GM19452 (cell line): ENCODE measurements around the gene TBC1D8.

Experiments
- ATAC-seq: cut with Tn5 transposase; IDR thresholded peaks from one replicate; pipeline ENCODE4 v1.9.1; 2021; ENCODE audit not compliant: unreplicated experiment

TBC1D8 gene

GRCh38 chr2:100983684-100984310, 167.4 kb downstream of the TBC1D8 start:
- no peak for ATAC-seq

- no peak for ATAC-seq
Measured at GRCh38 chr2:100983201-100983600, 168.0 kb downstream of the TBC1D8 start.

GRCh38 chr2:100982431-100982861, 168.7 kb downstream of the TBC1D8 start:
- no peak for ATAC-seq

- ATAC-seq = no peak
Measured at GRCh38 chr2:100981011-100981410, 170.2 kb downstream of the TBC1D8 start.

- ATAC-seq = no peak
Measured at GRCh38 chr2:100980046-100980445, 171.1 kb downstream of the TBC1D8 start.

- ATAC-seq = no peak
Measured at GRCh38 chr2:100978582-100979191, 172.5 kb downstream of the TBC1D8 start.

- no peak for ATAC-seq
Measured at GRCh38 chr2:100977511-100977910, 173.7 kb downstream of the TBC1D8 start.

GRCh38 chr2:100976645-100977391, 174.4 kb downstream of the TBC1D8 start:
- ATAC-seq = peak; percentile 78

GRCh38 chr2:100976061-100976460, 175.1 kb downstream of the TBC1D8 start:
- no peak for ATAC-seq

GRCh38 chr2:100975521-100975785, 175.7 kb downstream of the TBC1D8 start:
- no peak for ATAC-seq

- ATAC-seq = no peak
Measured at GRCh38 chr2:100974712-100975520, 176.3 kb downstream of the TBC1D8 start.

GRCh38 chr2:100972452-100972851, 178.7 kb downstream of the TBC1D8 start:
- no peak for ATAC-seq

GRCh38 chr2:100971221-100971620, 180.0 kb downstream of the TBC1D8 start:
- ATAC-seq = no peak

- ATAC-seq = no peak
Measured at GRCh38 chr2:100969998-100970397, 181.2 kb downstream of the TBC1D8 start.

GRCh38 chr2:100968146-100969145, 182.7 kb downstream of the TBC1D8 start:
- no peak for ATAC-seq

GRCh38 chr2:100967716-100968115, 183.5 kb downstream of the TBC1D8 start:
- no peak for ATAC-seq

- no peak for ATAC-seq
Measured at GRCh38 chr2:100965596-100965995, 185.6 kb downstream of the TBC1D8 start.

GRCh38 chr2:100964681-100965169, 186.5 kb downstream of the TBC1D8 start:
- ATAC-seq = no peak

GRCh38 chr2:100964222-100964621, 187.0 kb downstream of the TBC1D8 start:
- no peak for ATAC-seq

- no peak for ATAC-seq
Measured at GRCh38 chr2:100963026-100963375, 188.2 kb downstream of the TBC1D8 start.
